NCI-H2171 (cell line): ENCODE data around the gene PHLDB2.
A peak's percentile ranks its signal among the peaks of the same experiment; 100 is the strongest.

Experiments used
- DNase-seq: peaks from one replicate; lab custom pipeline; 2025; lab: John Stamatoyannopoulos, UW

Gene PHLDB2

GRCh38 chr3:111999484-112000324, 140.6 kb downstream of the PHLDB2 start:
- DNase-seq, result peak; percentile 68

- no peak for DNase-seq
Observed at GRCh38 chr3:112000367-112000771, 141.3 kb downstream of the PHLDB2 start.

- DNase-seq, result no peak
Observed at GRCh38 chr3:112000966-112001365, 141.9 kb downstream of the PHLDB2 start.

GRCh38 chr3:112001526-112001925, 142.5 kb downstream of the PHLDB2 start:
- no peak for DNase-seq

- no peak for DNase-seq
Observed at GRCh38 chr3:112002096-112002971, 143.3 kb downstream of the PHLDB2 start.

GRCh38 chr3:112003321-112004080, 144.4 kb downstream of the PHLDB2 start:
- DNase-seq, result no peak

- DNase-seq, result no peak
Observed at GRCh38 chr3:112004187-112004586, 145.1 kb downstream of the PHLDB2 start.

- no peak for DNase-seq
Observed at GRCh38 chr3:112004669-112005068, 145.6 kb downstream of the PHLDB2 start.

- no peak for DNase-seq
Observed at GRCh38 chr3:112005091-112005672, 146.1 kb downstream of the PHLDB2 start.

GRCh38 chr3:112007633-112008032, 148.6 kb downstream of the PHLDB2 start:
- no peak for DNase-seq

- no peak for DNase-seq
Observed at GRCh38 chr3:112009670-112010069, 150.6 kb downstream of the PHLDB2 start.

- DNase-seq, result peak; percentile 98
Observed at GRCh38 chr3:112010636-112011035, 151.6 kb downstream of the PHLDB2 start.

- no peak for DNase-seq
Observed at GRCh38 chr3:112011376-112011940, 152.4 kb downstream of the PHLDB2 start.

- DNase-seq, result no peak
Observed at GRCh38 chr3:112012205-112012992, 153.3 kb downstream of the PHLDB2 start.

- DNase-seq, result no peak
Observed at GRCh38 chr3:112013058-112013783, 154.2 kb downstream of the PHLDB2 start.

- no peak for DNase-seq
Observed at GRCh38 chr3:112013784-112014143, 154.7 kb downstream of the PHLDB2 start.

- DNase-seq, result no peak
Observed at GRCh38 chr3:112017091-112017490, 158.0 kb downstream of the PHLDB2 start.

- DNase-seq, result no peak
Observed at GRCh38 chr3:112018712-112019111, 159.6 kb downstream of the PHLDB2 start.

GRCh38 chr3:112019716-112020115, 160.7 kb downstream of the PHLDB2 start:
- no peak for DNase-seq

- DNase-seq, result no peak
Observed at GRCh38 chr3:112020674-112021085, 161.6 kb downstream of the PHLDB2 start.
